Subcutaneous abdominal adipose tissue (tissue), 5 donors: ENCODE data around the gene ATP6V0A1.

ENCODE experiments used
- H3K27ac ChIP-seq: one replicate; pipeline ENCODE4 v1.7.0; 2013; ENCODE audit warnings: low read depth, mild to moderate bottlenecking, inconsistent platforms, low read length, moderate library complexity
- H3K27me3 ChIP-seq, 5 donors: one replicate each; pipeline ENCODE4 v1.7.0; 2013; ENCODE audit warnings: low read length in 5 of 5, inconsistent platforms in 1 of 5; ENCODE audit not compliant: control insufficient read depth in 5 of 5, insufficient read depth in 4 of 5
- H3K36me3 ChIP-seq, 5 donors: one replicate each; pipeline ENCODE4 v1.7.0; 2013; ENCODE audit warnings: low read length in 5 of 5; ENCODE audit not compliant: control insufficient read depth in 5 of 5, insufficient read depth in 5 of 5
- H3K4me1 ChIP-seq, 5 donors: one replicate each; pipeline ENCODE4 v1.7.0; 2013; ENCODE audit warnings: low read length in 5 of 5, mild to moderate bottlenecking in 3 of 5, moderate library complexity in 1 of 5; ENCODE audit not compliant: control insufficient read depth in 5 of 5, insufficient read depth in 5 of 5
- H3K4me3 ChIP-seq, 5 donors: one replicate each; pipeline ENCODE4 v1.7.0; 2013; ENCODE audit warnings: low read length in 5 of 5, low read depth in 1 of 5
- H3K9ac ChIP-seq, 5 donors: one replicate each; pipeline ENCODE4 v1.7.0; 2013; ENCODE audit warnings: low read length in 5 of 5, mild to moderate bottlenecking in 4 of 5, moderate library complexity in 3 of 5
- H3K9me3 ChIP-seq, 5 donors: one replicate each; pipeline ENCODE4 v1.7.0; 2013; ENCODE audit warnings: low read length in 5 of 5; ENCODE audit not compliant: control insufficient read depth in 5 of 5
- donor health status: healthy.
- donor health status: healthy.
- donor health status: healthy.
- donor health status: healthy.
- donor health status: healthy.

ATP6V0A1 gene

GRCh38 chr17:42514279-42514678 lies 55.6 kb downstream of the ATP6V0A1 start:
- Histone ChIP-seq H3K4me3 (peak overlapping the region in 1 of 5 donors; percentile 31), H3K36me3 (peaks cover 0 to 39% (median 27%) of the 10 kb centered on the region in 5 donors), H3K9me3 (no peaks in the 10 kb centered on the region), H3K9ac (peak overlapping the region in 3 of 5 donors; percentile 65 to 96 (median 76)), H3K27ac (peak overlapping the region; percentile 96), H3K4me1 (peaks cover 38 to 76% (median 67%) of the 10 kb centered on the region in 5 donors), H3K27me3 (no peaks in the 10 kb centered on the region)

- Histone ChIP-seq H3K36me3 (peaks cover 0 to 34% (median 23%) of the 10 kb centered on the region in 5 donors), H3K27ac (peak overlapping the region; percentile 96), H3K4me3 (peak overlapping the region in 1 of 5 donors; percentile 31), H3K27me3 (no peaks in the 10 kb centered on the region), H3K4me1 (peaks cover 43 to 78% (median 73%) of the 10 kb centered on the region in 5 donors), H3K9me3 (no peaks in the 10 kb centered on the region), H3K9ac (peak overlapping the region in 3 of 5 donors; percentile 42 to 60 (median 56))
Measured at GRCh38 chr17:42514867-42515266, 56.2 kb downstream of the ATP6V0A1 start.

- Histone ChIP-seq H3K4me1 (peaks cover 60 to 94% (median 92%) of the 10 kb centered on the region in 5 donors), H3K27ac (peak overlapping the region; percentile 100), H3K9ac (peak overlapping the region in 4 of 5 donors; percentile 21 to 75 (median 54)), H3K36me3 (peaks cover 0 to 34% (median 14%) of the 10 kb centered on the region in 5 donors), H3K9me3 (no peaks in the 10 kb centered on the region), H3K27me3 (no peaks in the 10 kb centered on the region), H3K4me3 (no peak overlapping the region)
Measured at GRCh38 chr17:42517516-42517915, 58.8 kb downstream of the ATP6V0A1 start.

- Histone ChIP-seq H3K36me3 (peaks cover 0 to 36% (median 14%) of the 10 kb centered on the region in 5 donors), H3K9ac (peak overlapping the region; percentile 67 to 92 (median 75)), H3K4me1 (peaks cover 60 to 94% (median 92%) of the 10 kb centered on the region in 5 donors), H3K9me3 (no peaks in the 10 kb centered on the region), H3K4me3 (peak overlapping the region in 4 of 5 donors; percentile 9 to 32 (median 18)), H3K27ac (peak overlapping the region; percentile 100), H3K27me3 (no peaks in the 10 kb centered on the region)
Measured at GRCh38 chr17:42518046-42518754, 59.5 kb downstream of the ATP6V0A1 start.

- peaks cover 0 to 36% (median 13%) of the 10 kb centered on the region in 5 donors for H3K36me3 ChIP-seq
- H3K4me3 ChIP-seq = peak overlapping the region in 3 of 5 donors; percentile 24 to 32 (median 27)
- no peaks in the 10 kb centered on the region for H3K27me3 ChIP-seq
- H3K9ac ChIP-seq = peak overlapping the region; percentile 48 to 92 (median 75)
- no peaks in the 10 kb centered on the region for H3K9me3 ChIP-seq
- H3K4me1 ChIP-seq = peaks cover 53 to 90% (median 88%) of the 10 kb centered on the region in 5 donors
- H3K27ac ChIP-seq = peak overlapping the region; percentile 100
Measured at GRCh38 chr17:42518755-42519545, 60.3 kb downstream of the ATP6V0A1 start.

- Histone ChIP-seq H3K9ac (peak overlapping the region; percentile 60 to 92 (median 75)), H3K36me3 (peaks cover 0 to 27% (median 6%) of the 10 kb centered on the region in 5 donors), H3K27ac (peak overlapping the region; percentile 100), H3K4me1 (peaks cover 48 to 81% (median 79%) of the 10 kb centered on the region in 5 donors), H3K27me3 (no peaks in the 10 kb centered on the region), H3K9me3 (no peaks in the 10 kb centered on the region), H3K4me3 (peak overlapping the region in 4 of 5 donors; percentile 1 to 32 (median 14))
Measured at GRCh38 chr17:42519546-42520491, 61.1 kb downstream of the ATP6V0A1 start.

- Histone ChIP-seq H3K9me3 (no peaks in the 10 kb centered on the region), H3K4me3 (peak overlapping the region; percentile 9 to 39 (median 27)), H3K36me3 (peaks cover 0 to 24% (median 5%) of the 10 kb centered on the region in 5 donors), H3K9ac (peak overlapping the region in 4 of 5 donors; percentile 22 to 92 (median 64)), H3K4me1 (peaks cover 48 to 80% (median 75%) of the 10 kb centered on the region in 5 donors), H3K27me3 (no peaks in the 10 kb centered on the region), H3K27ac (peak overlapping the region; percentile 100)
Measured at GRCh38 chr17:42520540-42520951, 61.9 kb downstream of the ATP6V0A1 start.

GRCh38 chr17:42521036-42521435 lies 62.4 kb downstream of the ATP6V0A1 start:
- peak overlapping the region in 2 of 5 donors; percentile 15 to 31 for H3K4me3 ChIP-seq
- peaks cover 49 to 81% (median 77%) of the 10 kb centered on the region in 5 donors for H3K4me1 ChIP-seq
- no peaks in the 10 kb centered on the region for H3K27me3 ChIP-seq
- H3K27ac ChIP-seq = peak overlapping the region; percentile 100
- no peaks in the 10 kb centered on the region for H3K9me3 ChIP-seq
- H3K9ac ChIP-seq = peak overlapping the region in 2 of 5 donors; percentile 59 to 92
- H3K36me3 ChIP-seq = peaks cover 0 to 24% (median 5%) of the 10 kb centered on the region in 5 donors

GRCh38 chr17:42521666-42522262 lies 63.1 kb downstream of the ATP6V0A1 start:
- Histone ChIP-seq H3K36me3 (peaks cover 0 to 19% (median 3%) of the 10 kb centered on the region in 5 donors), H3K27ac (peak overlapping the region; percentile 100), H3K4me3 (peak overlapping the region in 2 of 5 donors; percentile 6 to 25), H3K27me3 (no peaks in the 10 kb centered on the region), H3K9me3 (no peaks in the 10 kb centered on the region), H3K4me1 (peaks cover 50 to 81% (median 71%) of the 10 kb centered on the region in 5 donors), H3K9ac (peak overlapping the region in 3 of 5 donors; percentile 42 to 92 (median 44))
